HuH-7.5 (cell line): ENCODE measurements around the gene NECTIN1.
A peak's percentile ranks its signal among the peaks of the same experiment; 100 is the strongest.

Experiments
- DNase-seq: peaks from one replicate; pipeline ENCODE4 v3.0.0; 2011; ENCODE audit warnings: low spot score

NECTIN1 gene

GRCh38 chr11:119729951-119730613 lies 1.1 kb upstream of the NECTIN1 start:
- no peak for DNase-seq

- DNase-seq = no peak
These were observed 554 bp upstream of the NECTIN1 start for GRCh38 chr11:119729581-119729927.

DNA sequence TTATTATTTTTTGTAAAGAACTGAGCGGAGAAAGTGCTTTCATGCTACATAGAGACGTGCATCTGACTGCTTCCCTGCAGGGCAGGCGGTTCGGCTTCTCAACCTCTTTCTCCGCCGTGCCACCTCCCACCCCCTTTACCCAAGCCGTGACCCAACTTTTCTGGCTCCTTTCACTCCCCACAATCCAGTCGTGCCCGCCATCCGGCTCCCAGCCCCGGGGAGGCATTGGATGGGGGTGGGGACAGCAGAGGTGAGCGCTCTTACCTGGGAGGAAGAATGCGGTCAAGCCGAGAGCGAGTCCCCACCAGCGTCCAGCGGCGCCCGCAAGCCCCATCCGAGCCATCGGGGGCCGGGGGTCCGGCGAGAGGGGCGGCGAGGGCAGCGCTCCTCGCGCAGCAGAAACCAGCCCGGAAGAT lies 781 bp downstream of the NECTIN1 start:
- DNase-seq = peak; percentile 50

- DNase-seq = peak; percentile 68
These were observed 1.4 kb downstream of the NECTIN1 start for GRCh38 chr11:119727523-119728151.

DNA sequence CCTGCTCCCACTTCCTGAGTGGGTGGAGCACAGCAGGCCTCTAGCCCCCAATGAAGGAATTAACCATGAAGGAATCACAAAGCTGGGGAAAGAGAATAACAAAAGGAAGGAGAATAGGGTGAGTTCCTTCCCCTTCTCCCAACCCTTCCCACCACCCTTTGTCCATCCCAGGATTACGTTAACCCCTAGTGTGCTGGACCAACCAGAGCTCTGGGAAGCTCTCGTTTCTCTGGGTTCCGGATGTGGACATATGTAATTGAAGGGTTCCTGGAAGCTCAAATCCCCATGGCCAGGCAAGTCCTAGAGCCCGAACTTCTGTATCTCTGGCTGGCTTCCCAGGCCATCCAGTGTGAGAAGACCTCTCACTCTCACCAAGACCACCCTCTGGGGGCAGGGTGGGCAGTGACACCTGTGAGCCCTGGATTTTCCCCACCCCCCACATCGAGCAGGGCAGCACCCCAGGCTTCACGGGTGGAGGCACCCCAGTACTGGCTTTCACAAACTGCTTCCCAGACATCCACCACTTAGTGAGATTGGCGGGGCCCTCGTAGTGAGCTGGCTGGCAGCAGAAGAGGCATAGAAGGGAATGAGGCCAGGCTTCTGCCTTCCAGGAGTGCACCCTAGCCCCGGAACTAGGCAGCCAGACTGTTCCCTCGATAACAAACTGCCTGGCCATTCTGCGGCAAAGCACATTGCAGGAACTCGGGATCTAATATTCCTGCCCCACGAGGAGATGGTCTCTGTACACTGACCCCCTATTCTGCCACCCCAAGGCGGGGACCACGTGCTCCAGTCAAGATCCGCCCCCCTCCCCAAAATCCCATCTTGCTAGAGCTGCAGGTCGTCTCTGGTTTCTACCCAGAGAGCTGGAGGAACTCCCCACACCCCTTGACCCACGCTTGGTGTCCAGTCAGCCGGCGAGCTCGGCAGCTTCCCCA lies 2.1 kb downstream of the NECTIN1 start:
- no peak for DNase-seq

DNA sequence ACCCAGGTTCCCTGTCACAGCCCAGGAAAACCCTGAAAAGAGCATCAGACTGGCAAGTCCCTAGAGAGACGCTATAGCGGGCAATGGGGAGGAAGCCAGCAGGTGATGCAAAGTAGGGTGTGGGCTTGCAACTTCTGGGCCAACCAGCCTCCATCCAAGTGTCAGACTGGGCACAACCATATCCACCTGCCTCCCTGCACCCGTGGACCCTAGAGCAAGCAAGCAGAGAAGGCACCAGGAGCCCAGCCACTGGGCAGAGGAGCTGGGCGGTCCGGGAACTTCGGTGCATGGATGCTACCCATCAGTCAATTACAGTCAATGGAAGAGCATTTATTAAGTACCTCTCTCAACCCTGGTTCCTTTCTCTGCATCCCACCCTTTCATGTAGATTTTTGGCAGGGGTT lies 2.8 kb downstream of the NECTIN1 start:
- no peak for DNase-seq

- no peak for DNase-seq
These were observed 4.0 kb downstream of the NECTIN1 start for GRCh38 chr11:119724956-119725355.

- no peak for DNase-seq
These were observed 5.1 kb downstream of the NECTIN1 start for GRCh38 chr11:119723952-119724325.

DNA sequence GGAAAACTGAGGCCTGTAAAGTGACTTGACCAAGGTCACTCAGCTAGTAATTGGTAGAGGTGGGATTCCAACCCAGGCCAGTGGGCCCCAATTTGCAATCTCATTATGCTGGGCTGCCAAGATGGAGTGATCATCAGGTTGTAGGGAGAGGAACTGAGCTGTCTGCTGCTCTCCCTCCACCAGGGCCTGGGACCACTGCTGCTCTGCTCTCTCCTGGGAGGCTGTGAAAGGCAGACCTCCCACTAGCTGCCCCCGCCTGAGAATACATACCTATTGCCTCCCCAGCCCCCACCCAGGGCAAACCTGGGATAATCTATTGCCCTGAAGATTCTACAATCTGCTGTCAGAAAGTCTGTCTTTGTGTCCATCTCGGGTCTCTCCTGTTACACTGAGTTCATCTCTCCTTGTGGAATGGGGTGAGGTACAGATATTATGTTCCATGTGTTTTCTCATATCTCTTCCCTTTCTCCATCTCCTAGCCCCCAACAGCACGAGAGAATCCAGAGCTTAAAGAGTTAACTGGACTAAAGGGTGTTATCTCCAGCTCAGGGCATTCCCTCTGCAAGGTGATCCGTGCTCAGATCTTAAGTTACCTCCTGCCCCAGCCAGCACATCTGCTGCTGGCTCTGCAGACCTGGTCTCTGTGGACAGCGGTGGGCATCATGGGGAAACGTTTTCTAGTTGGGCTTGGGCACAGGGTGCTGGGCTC lies 5.6 kb downstream of the NECTIN1 start:
- DNase-seq = no peak

GRCh38 chr11:119722281-119722794 lies 6.7 kb downstream of the NECTIN1 start:
- DNase-seq = no peak

GRCh38 chr11:119721129-119722120 lies 7.6 kb downstream of the NECTIN1 start:
- DNase-seq = peak; percentile 62

GRCh38 chr11:119720311-119720913 lies 8.6 kb downstream of the NECTIN1 start:
- DNase-seq = no peak

DNA sequence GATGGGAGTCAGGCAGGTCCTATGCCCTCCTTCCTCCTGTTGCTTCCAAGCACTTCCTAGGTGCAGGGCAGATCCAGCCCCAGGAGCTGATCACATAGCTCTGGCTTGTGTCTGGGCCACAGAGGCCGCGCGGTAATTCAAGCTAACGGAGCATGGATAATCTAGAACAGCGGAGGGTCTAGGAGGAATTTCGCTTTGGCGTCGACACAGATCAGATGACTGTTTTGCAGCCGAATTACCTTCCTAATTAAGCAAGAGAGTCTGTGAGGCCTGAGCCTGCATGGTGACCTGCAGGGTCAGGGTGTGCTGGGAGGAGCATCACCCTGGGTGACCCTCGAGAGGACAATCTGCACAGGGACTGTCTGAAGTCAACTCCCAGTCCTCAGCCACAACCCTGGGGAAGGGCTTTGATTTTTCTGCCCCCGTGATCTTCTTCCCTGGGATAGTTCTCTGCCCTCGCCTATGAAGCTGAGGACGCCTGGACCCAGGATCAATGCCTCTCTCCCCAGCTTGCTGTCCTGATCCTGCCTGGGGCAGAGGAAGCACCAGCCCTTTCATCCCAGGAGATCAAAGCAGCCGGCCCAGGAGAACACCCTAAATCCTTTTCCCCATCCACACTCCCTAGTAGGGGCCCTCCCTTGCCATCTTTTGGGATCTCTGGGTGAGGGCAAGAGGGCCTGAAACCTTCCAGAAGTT lies 11.0 kb downstream of the NECTIN1 start:
- DNase-seq = peak; percentile 49

- DNase-seq = no peak
These were observed 12.2 kb downstream of the NECTIN1 start for GRCh38 chr11:119716582-119717498.

- no peak for DNase-seq
These were observed 14.4 kb downstream of the NECTIN1 start for GRCh38 chr11:119714590-119714989.

- DNase-seq = no peak
These were observed 14.8 kb downstream of the NECTIN1 start for GRCh38 chr11:119714189-119714588.

DNA sequence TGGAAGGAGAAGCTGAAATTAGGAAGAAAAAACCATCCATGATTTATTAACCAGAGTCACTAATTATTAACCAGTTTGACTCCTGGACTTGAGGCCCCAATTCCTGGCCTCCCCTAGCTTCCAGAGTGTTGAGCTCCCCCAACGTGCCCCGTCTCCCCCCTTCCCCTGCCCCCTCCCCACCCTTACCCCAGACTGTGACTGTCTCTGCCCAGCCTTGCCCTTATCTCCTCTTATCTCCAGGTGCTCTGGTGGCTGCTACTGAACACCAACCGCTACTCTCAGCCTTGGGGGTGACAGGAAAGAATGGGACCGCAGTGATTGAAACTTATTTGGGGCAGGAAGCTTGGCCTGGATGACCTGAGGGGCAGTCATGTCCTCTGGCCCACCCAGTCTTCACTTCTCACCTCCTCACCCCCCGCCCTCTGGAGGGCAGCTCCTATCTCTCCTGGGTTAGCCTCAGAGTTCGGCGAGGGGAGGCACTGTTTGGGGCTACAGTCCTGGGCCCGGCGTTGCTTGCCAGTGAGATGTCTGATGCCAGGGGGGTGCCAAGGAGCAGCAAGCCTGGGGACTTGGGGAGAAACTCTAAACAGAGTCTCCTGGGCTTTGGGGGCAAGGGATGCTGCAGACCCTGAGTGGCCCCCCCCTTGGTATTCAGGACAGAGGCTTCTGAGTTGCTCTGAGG lies 15.5 kb downstream of the NECTIN1 start:
- DNase-seq = peak; percentile 57
